ENCODE results near the gene BAIAP2L1.
A peak's percentile ranks its signal among the peaks of the same experiment; 100 is the strongest.

BAIAP2L1 gene

GRCh38 chr7:98257701-98258100, 143.2 kb downstream of the BAIAP2L1 start:
- TF ChIP-seq CTCF (IDR thresholded peaks at IDR 0.05; ENCODE audit: borderline replicate concordance, insufficient read depth, low read depth, low read length): no peak
- no peak overlapping the region for H3K4me3 ChIP-seq (ENCODE audit: low read depth, low read length)

GRCh38 chr7:98256431-98256830, 144.5 kb downstream of the BAIAP2L1 start:
- TF ChIP-seq CTCF (IDR thresholded peaks at IDR 0.05; ENCODE audit: borderline replicate concordance, insufficient read depth, low read depth, low read length): no peak

GRCh38 chr7:98254951-98255610, 145.8 kb downstream of the BAIAP2L1 start:
- TF ChIP-seq CTCF (IDR thresholded peaks at IDR 0.05; ENCODE audit: borderline replicate concordance, insufficient read depth, low read depth, low read length): no peak
- no peak overlapping the region for H3K4me3 ChIP-seq (ENCODE audit: low read depth, low read length)

More at GRCh38 chr7:98256431-98256830, 144.5 kb downstream of the BAIAP2L1 start:
- no peak overlapping the region for H3K4me3 ChIP-seq (ENCODE audit: low read depth, low read length)

GRCh38 chr7:98254516-98254915, 146.4 kb downstream of the BAIAP2L1 start:
- TF ChIP-seq CTCF (IDR thresholded peaks at IDR 0.05; ENCODE audit: borderline replicate concordance, insufficient read depth, low read depth, low read length): no peak
- H3K4me3 ChIP-seq (ENCODE audit: low read depth, low read length): no peak overlapping the region

- no peak for TF ChIP-seq CTCF (IDR thresholded peaks at IDR 0.05; ENCODE audit: borderline replicate concordance, insufficient read depth, low read depth, low read length)
- H3K4me3 ChIP-seq (ENCODE audit: low read depth, low read length): peak overlapping the region; percentile 94
Observed at GRCh38 chr7:98252425-98253054, 148.3 kb downstream of the BAIAP2L1 start.

- no peak for TF ChIP-seq CTCF (IDR thresholded peaks at IDR 0.05; ENCODE audit: borderline replicate concordance, insufficient read depth, low read depth, low read length)
Observed at GRCh38 chr7:98251601-98252424, 149.1 kb downstream of the BAIAP2L1 start, which contains the start of gene TECPR1. Gene TECPR1, minus strand, starts transcription at chr7:98252232. Its CDS starts 6,086 bp downstream, at chr7:98246146.

More at GRCh38 chr7:98251601-98252424, 149.1 kb downstream of the BAIAP2L1 start, which contains the start of gene TECPR1:
- H3K4me3 ChIP-seq (ENCODE audit: low read depth, low read length): peak within 1 kb of the TSS; percentile 94

Data from GM12875 (cell line).